ENCODE measurements around the gene HMCN1. TPM values are rescaled to one million over a fixed set of nuclear protein-coding genes. Genes with fewer than 3 reads are reported as not detected.

Gene HMCN1
- total RNA-seq, 3 donors from 2014 or later = 2.0 to 8.6 (median 3.4) TPM

- intact Hi-C loops (cut with DNase I, micrococcal nuclease) = no loop called here
- no peak for TF ChIP-seq CTCF (IDR thresholded peaks at IDR 0.05)
- no peaks in the 10 kb centered on the region for H3K9me3 ChIP-seq
- H3K4me3 ChIP-seq = no peak overlapping the region
- no peaks in the 10 kb centered on the region for H3K4me1 ChIP-seq (ENCODE audit: low read depth)
- ATAC-seq (no peak), DNase-seq (no peak)
- H3K36me3 ChIP-seq (ENCODE audit: low read depth) = no peaks in the 10 kb centered on the region
These were observed 160.6 kb downstream of the HMCN1 start for GRCh38 chr1:185894791-185895190.

- ATAC-seq = no peak
- Histone ChIP-seq H3K9me3 (no peaks in the 10 kb centered on the region), H3K36me3 (ENCODE audit: low read depth) (no peaks in the 10 kb centered on the region), H3K4me3 (no peak overlapping the region), H3K4me1 (ENCODE audit: low read depth) (no peaks in the 10 kb centered on the region)
- intact Hi-C loops (cut with DNase I, micrococcal nuclease) = no loop called here
- TF ChIP-seq CTCF (IDR thresholded peaks at IDR 0.05) = no peak
- no peak for DNase-seq
These were observed 161.2 kb downstream of the HMCN1 start for GRCh38 chr1:185895208-185895900.

- Histone ChIP-seq H3K4me3 (no peak overlapping the region), H3K9me3 (no peaks in the 10 kb centered on the region), H3K4me1 (ENCODE audit: low read depth) (no peaks in the 10 kb centered on the region), H3K36me3 (ENCODE audit: low read depth) (no peaks in the 10 kb centered on the region)
- ATAC-seq = no peak
- no peak for TF ChIP-seq CTCF (IDR thresholded peaks at IDR 0.05)
- DNase-seq = no peak
- intact Hi-C loops (cut with DNase I, micrococcal nuclease) = no loop called here
These were observed 162.7 kb downstream of the HMCN1 start for GRCh38 chr1:185896863-185897262.

- H3K9me3 ChIP-seq = no peaks in the 10 kb centered on the region
- H3K4me3 ChIP-seq = no peak overlapping the region
- intact Hi-C loops (cut with DNase I, micrococcal nuclease) = no loop called here
- TF ChIP-seq CTCF (IDR thresholded peaks at IDR 0.05) = no peak
- DNase-seq (no peak), ATAC-seq (no peak)
- no peaks in the 10 kb centered on the region for H3K36me3 ChIP-seq (ENCODE audit: low read depth)
- H3K4me1 ChIP-seq (ENCODE audit: low read depth) = no peaks in the 10 kb centered on the region
These were observed 172.0 kb downstream of the HMCN1 start for GRCh38 chr1:185906186-185906585.

GRCh38 chr1:185907246-185907645 is 173.1 kb downstream of the HMCN1 start:
- Histone ChIP-seq H3K4me3 (no peak overlapping the region), H3K9me3 (no peaks in the 10 kb centered on the region), H3K4me1 (ENCODE audit: low read depth) (no peaks in the 10 kb centered on the region), H3K36me3 (ENCODE audit: low read depth) (no peaks in the 10 kb centered on the region)
- DNase-seq (no peak), ATAC-seq (no peak)
- TF ChIP-seq CTCF (IDR thresholded peaks at IDR 0.05) = no peak
- intact Hi-C loops (cut with DNase I, micrococcal nuclease) = no loop called here

GRCh38 chr1:185911978-185912377 is 177.8 kb downstream of the HMCN1 start:
- ATAC-seq = no peak

More at GRCh38 chr1:185911978-185912377, 177.8 kb downstream of the HMCN1 start:
- Histone ChIP-seq H3K4me1 (ENCODE audit: low read depth) (no peaks in the 10 kb centered on the region), H3K36me3 (ENCODE audit: low read depth) (no peaks in the 10 kb centered on the region), H3K4me3 (no peak overlapping the region), H3K9me3 (no peaks in the 10 kb centered on the region)
- TF ChIP-seq CTCF (IDR thresholded peaks at IDR 0.05) = no peak
- no peak for DNase-seq
- intact Hi-C loops (cut with DNase I, micrococcal nuclease) = no loop called here

All from mucosa of descending colon (tissue), 3 donors.